GM19395 (cell line): Measurements from ENCODE around the gene CEND1.

Experiments used
- ATAC-seq: cut with Tn5 transposase; IDR thresholded peaks from one replicate; pipeline ENCODE4 v1.9.1; 2021; ENCODE audit warnings: mild to moderate bottlenecking, moderate library complexity; ENCODE audit not compliant: unreplicated experiment

CEND1 gene

DNA sequence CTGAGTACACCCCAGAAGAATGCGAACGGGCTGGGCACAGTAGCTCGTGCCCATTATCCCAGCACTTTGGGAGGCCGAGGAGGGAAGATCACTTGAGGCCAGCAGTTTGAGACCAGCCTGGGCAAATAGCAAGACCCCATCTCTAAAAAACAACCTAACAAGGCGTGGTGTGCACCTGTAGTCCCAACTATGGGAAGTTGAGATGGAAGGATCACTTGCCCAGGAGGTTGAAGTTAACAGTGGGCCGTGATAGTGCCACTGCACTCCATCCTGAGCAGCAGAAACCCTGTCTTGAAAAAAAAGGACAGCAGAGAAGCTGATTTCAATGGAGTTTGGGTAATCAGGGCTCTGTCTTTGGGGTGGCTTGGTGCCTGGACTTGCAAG, 23.2 kb upstream of the CEND1 start:
- no peak for ATAC-seq

DNA sequence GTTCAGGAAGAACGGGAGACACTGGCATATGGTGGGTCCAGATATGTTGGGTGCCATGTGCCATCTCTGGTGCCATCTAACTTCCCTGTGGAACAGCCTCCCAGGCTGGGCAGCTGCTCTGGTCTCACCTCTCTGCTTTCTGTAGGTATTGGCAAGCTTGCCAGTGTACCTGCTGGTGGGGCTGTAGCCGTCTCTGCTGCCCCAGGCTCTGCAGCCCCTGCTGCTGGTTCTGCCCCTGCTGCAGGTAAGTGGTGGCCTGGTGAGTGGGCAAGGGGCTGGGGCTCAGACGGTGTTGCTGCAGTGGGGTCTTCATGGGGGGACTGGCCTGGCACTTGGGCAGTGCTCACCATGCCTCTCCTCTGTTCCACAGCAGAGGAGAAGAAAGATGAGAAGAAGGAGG, 22.5 kb upstream of the CEND1 start:
- no peak for ATAC-seq

GRCh38 chr11:811446-812245, 21.8 kb upstream of the CEND1 start:
- ATAC-seq = no peak

- peak; percentile 4 for ATAC-seq
These were observed 20.2 kb upstream of the CEND1 start for GRCh38 chr11:810040-810567.

DNA sequence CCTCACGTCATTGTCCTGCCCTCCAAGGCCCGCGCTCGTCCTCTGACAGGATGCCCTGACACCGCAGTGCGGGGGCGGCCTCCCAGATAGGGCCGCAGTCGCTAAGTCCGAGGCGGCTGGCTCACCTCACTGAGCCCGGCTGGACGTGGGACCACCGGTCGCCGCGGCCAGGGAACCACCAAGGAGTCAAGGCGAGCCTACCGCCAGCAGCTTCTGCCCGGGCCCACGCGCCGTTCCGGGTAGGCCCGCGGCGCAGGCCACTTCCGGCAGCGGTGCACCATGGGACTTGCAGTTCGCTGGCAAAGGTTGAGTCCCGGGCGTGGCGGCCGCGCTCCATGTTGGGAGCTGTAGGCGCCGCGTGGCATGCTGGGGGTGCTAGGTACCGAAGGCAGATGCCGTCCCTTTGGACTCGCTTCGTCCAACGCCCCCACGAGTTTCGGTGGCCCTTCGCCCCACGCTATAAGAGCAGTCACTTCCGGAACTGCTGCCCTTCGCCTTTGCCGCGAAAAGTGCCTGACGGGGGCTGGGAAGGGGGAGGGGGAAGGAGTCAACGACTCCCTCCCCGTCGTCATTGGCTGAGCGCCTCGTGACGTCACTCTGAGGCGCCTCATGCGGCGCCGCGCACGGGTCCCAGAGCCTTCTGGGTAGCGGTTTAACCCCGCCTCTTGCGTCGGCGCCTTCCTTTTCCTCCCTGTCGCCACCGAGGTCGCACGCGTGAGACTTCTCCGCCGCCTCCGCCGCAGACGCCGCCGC, 19.6 kb upstream of the CEND1 start, which contains the start of gene RPLP2:
RPLP2 (plus strand) TSS at position 681 of the 753 bp plus-strand sequence. CDS start 268 bp downstream, outside the sequence.
- ATAC-seq = peak; percentile 68

DNA sequence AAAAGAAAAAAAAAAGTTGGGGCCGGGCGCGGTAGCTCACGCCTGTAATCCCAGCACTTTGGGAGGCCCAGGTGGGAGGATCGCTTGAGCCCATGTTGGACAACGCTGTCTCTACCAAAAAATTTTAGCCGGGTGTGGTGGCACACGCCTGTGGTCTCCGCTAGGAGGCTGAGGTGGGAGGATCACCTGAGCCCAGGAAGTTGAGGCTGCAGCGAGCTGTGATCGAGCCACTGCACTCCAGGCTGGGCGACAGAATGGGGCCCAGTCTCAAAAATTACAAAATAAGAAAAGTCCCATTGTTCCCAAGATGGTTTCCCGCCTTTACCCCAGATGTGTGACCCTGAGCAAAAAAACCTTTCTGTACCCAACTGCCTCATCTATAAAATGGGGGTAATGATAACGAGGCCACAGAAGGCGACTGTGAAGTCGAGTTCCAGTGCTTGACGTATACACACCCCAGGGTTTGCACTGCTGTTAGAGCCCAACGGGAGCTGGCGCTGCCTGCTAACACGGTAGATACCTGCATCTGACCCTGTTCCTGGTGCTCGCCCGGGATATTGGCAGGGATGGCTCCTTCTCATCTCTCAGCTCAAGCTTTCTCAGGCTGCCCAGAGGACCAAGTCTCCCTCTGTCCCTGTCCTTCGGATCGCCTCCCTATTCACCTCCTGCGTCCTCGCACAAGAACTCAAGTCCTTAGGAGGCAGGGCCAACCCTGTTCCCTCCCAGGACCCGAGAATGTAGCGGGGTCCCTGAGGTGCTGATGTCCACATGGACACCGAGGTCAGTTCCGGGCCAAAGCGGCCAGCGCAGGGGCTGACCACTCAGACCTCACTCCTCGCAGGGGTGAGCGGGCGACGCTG, 18.8 kb upstream of the CEND1 start:
- no peak for ATAC-seq

GRCh38 chr11:804599-804964, 14.7 kb upstream of the CEND1 start:
- ATAC-seq = no peak

DNA sequence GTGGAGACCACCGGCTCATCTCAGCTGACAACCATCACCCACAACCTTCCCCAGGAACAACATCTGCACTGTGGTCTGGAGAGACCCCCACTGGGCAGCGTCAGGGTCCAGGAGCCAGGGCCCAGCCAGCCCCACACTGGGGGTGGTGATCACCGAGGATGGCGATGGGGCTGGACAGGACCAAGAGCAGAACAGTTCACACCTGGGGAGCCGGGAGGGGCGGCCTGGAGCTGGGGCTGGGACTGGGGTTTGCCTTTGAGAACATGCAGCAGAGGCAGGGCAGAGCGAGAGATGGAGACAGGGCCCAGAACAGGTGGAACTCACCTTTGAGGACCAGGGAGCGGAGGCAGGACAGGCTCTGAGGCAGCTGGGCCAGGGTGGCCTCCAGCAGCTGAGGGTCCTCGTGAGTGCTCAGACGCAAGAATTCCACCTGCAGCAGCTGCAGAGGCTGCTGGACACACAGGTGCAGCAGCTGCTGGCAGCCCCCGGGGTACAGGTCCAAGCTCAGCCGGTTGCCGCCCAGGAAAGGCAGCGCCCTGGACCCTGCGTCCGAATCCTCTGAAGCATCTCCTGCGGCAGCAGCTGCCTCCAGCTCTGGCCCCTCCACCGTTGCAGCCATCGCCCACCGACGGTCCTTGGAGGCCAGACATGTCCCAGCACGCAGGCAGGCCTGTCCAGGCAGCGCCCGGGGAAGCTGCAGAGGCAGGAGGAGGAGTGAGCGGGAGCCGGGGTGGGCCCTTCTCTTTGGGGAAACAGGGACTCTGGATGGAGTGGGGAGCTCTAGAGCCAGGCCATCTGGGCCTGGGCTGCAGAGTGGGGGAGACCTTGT, 14.1 kb upstream of the CEND1 start:
- ATAC-seq = no peak

GRCh38 chr11:803467-803742, 13.5 kb upstream of the CEND1 start:
- ATAC-seq = no peak

GRCh38 chr11:802693-803466, 13.0 kb upstream of the CEND1 start:
- ATAC-seq = no peak

GRCh38 chr11:802018-802617, 12.2 kb upstream of the CEND1 start:
- no peak for ATAC-seq

DNA sequence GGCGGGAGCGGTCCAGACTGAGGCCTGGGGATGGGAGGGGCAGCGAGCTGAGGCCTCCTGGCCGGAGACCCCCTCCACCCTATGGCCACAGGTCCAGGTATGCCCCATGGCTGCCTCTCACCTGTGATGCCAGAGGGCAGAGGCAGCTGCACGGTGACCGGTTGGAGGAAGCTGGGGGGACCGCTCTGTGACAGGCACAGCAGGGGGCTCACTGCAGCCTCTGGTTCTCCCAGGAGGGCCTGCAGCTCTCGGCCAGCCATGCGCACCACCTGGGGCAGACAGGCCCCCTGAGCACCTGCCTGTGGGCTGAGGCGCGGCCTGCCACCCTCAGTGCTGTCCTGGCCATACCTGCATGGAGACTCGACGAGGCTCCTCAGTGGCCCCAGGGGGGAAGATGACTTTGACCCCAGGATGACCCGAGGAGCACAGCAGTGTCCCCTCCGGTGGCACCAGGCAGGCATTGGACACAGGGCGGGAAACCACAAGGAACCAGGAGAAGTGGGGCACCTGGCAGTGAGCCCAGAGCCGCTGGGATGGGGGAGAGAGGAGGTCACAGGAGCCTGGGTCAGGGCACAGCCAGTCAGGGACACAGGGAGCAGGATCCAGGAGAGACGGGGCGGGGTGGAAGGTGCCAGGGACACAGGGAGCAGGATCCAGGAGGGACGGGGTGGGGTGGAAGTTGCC, 11.3 kb upstream of the CEND1 start:
- no peak for ATAC-seq

- ATAC-seq = no peak
These were observed 10.6 kb upstream of the CEND1 start for GRCh38 chr11:800473-800872.

DNA sequence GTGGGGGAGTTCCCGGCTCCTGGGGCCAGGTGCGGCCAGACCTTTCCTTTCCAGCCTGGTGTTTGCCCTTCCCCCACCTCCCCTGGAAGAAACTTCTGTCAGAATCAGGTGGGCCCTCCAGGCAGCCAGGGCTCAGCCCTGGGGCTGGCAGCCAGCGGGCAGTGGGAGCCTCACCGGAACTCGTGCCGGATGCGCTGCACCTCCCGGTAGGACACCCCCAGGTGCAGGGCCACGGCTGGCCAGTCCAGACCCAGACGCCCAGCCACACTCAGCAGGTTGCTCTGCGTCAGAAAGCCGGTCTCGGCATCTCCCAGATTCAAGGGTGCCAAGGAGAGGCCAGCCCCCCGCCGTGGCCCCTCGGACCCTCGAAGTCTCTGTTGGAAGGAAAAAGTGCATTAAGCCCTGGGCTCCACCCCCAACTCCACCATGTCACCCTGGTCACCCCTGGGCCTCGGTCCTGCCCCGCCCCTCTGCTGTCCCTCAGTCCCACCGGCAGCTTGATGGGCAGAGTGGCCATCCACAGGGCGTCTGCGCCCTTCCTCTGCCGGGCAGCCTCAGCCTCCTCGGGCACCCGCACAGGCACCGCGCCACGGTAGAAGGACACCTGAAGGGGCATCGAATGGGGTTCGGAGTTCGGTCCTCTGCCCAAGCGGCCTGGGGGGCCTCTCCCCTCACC, 9.9 kb upstream of the CEND1 start:
- ATAC-seq = no peak

DNA sequence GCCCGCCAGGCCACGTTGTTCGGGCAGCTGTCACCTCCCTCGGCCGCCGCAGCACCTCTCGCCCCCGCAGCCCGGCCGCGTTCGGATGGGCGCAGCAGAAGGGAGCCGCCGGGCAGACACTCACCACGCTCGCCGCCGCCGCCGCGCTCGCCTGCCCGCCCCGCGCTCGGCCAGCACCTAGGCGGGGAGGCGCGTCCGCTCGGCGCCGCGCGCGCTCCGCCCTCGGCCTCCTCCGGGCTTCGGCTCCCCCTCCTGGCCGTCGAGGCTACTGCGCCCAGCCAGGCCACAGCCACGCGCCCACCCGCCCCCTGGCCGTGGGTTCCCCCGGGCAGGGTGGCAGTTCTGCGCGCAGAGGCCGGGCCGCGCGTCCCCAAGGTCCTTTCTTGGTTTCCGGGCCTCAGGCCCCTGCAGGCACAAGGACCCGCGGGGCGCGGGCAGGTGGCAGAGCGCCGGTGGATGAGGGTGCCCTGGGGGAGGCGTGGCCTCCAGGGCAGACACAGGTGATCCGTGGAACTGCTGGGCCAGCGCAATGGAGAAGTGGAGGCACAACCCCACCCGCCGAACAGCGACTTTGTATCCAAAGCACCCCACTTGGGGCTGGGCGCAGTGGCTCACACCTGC, 8.3 kb upstream of the CEND1 start, which contains the start of gene SLC25A22:
SLC25A22 (minus strand) TSS at position 189 of the 621 bp plus-strand sequence. CDS start 3,275 bp downstream, outside the sequence.
- ATAC-seq = peak; percentile 56

- peak; percentile 45 for ATAC-seq
These were observed 7.6 kb upstream of the CEND1 start for GRCh38 chr11:797296-798092.
